GM10266 (cell line): Measurements from ENCODE around the gene TTC7B.

Experiments used
- DNase-seq: peaks from one replicate; pipeline ENCODE4 v3.0.0; 2012; ENCODE audit errors: extremely low spot score
- CTCF ChIP-seq: IDR thresholded peaks from 2 replicates; pipeline ENCODE4 v1.5.1; 2012; ENCODE audit warnings: mild to moderate bottlenecking, low read depth; ENCODE audit not compliant: control insufficient read depth, insufficient read depth; ENCODE audit errors: missing control alignments

The TTC7B gene

DNA sequence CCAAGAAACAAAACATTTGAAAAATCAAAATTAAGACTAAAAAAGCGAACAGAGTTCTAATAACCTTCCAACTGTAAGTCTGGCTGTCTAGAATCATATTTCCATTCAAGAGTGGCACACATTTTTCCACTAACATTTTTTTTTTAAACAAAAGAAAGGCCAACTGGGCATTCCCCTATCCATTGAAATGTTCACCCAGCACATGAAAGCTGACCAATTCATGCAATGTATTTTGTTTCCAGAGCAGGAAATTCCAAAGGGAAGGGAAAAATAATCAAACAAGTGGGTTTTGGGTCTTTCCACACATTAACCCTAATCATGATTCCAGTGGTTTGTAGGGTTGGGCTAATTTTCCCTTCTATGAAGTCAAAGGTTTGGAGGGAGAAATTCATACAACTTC is 212.9 kb downstream of the TTC7B start:
- no peak for DNase-seq
- TF ChIP-seq CTCF: no peak

GRCh38 chr14:90602088-90602687 is 214.0 kb downstream of the TTC7B start:
- no peak for DNase-seq
- no peak for TF ChIP-seq CTCF

- no peak for TF ChIP-seq CTCF
- no peak for DNase-seq
Observed at GRCh38 chr14:90601563-90601962, 214.7 kb downstream of the TTC7B start.

- DNase-seq: no peak
- no peak for TF ChIP-seq CTCF
Observed at GRCh38 chr14:90600619-90601018, 215.6 kb downstream of the TTC7B start.

GRCh38 chr14:90599748-90600507 is 216.3 kb downstream of the TTC7B start:
- DNase-seq: no peak
- no peak for TF ChIP-seq CTCF

GRCh38 chr14:90599339-90599738 is 216.9 kb downstream of the TTC7B start:
- no peak for DNase-seq
- TF ChIP-seq CTCF: no peak

- no peak for DNase-seq
- TF ChIP-seq CTCF: no peak
Observed at GRCh38 chr14:90597961-90598360, 218.3 kb downstream of the TTC7B start.
